ENCODE measurements around the gene GP5.

Gene GP5

GRCh38 chr3:194373028-194373427 is 26.0 kb downstream of the GP5 start:
- WGBS, result 95% methylated on average over 12 of the region's 14 CpGs
- H3K18ac ChIP-seq (ENCODE audit: low read depth in 1 of 2, low read length in 2 of 2), result no peak overlapping the region

DNA sequence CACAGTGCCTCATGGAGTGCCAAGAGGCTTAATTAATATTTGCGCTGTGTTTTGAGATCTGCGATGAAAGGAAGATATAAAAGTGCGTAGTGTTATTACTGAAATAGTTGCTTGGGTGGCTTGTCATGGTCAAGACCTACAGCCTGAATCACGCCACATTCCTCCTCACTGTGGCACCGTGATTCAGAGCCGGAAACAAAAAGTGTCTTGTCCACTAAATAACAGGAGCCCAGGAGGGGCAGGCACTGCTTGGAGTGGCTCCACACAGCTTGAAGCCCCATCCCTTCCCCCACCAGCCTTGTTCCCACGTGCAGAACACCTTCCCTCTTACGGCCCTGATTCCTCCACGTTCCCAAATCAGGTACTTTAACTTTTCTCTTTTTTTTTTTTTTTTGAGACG is 28.3 kb downstream of the GP5 start:
- Histone ChIP-seq H3K4ac (ENCODE audit: low read depth in 1 of 2, low read length in 2 of 2) (no peak overlapping the region), H2BK12ac (ENCODE audit: low read length in 2 of 2) (no peak overlapping the region), H4K91ac (ENCODE audit: low read length) (no peak overlapping the region), H2AK5ac (ENCODE audit: low read length, severe bottlenecking) (no peak overlapping the region), H3K4me3 (ENCODE audit: insufficient read depth in 1 of 2, low read depth in 1 of 2, low read length in 2 of 2) (no peak overlapping the region), H3K36me3 (ENCODE audit: control insufficient read depth in 1 of 2, insufficient read depth in 2 of 2, low read depth in 1 of 2, low read length in 2 of 2) (no peaks in the 10 kb centered on the region), H3K23ac (ENCODE audit: low read length in 2 of 2) (no peak overlapping the region), H2BK15ac (ENCODE audit: low read depth, poor library complexity, severe bottlenecking) (no peak overlapping the region), H2BK120ac (ENCODE audit: low read depth, low read length) (no peak overlapping the region), H3K14ac (ENCODE audit: low read length in 2 of 2) (no peak overlapping the region), H2BK5ac (ENCODE audit: low read depth, low read length, poor library complexity, severe bottlenecking) (no peak overlapping the region), H4K8ac (ENCODE audit: low read length) (no peak overlapping the region), H3K79me1 (replicated peaks; ENCODE audit: low read length, poor library complexity, severe bottlenecking) (no peaks in the 10 kb centered on the region), H3K27ac (ENCODE audit: low read length, poor library complexity, severe bottlenecking) (no peak overlapping the region), H3K18ac (ENCODE audit: low read depth in 1 of 2, low read length in 2 of 2) (no peak overlapping the region), H3K9ac (ENCODE audit: low read length) (no peak overlapping the region), H2AFZ (ENCODE audit: low read depth, low read length) (no peak overlapping the region), H3K9me3 (ENCODE audit: control insufficient read depth, low read length) (no peaks in the 10 kb centered on the region), H3K27me3 (ENCODE audit: control insufficient read depth in 1 of 2, insufficient read depth in 1 of 2, low read length in 2 of 2) (peaks cover 39 to 40% of the 10 kb centered on the region in 2 experiments), H3K4me1 (ENCODE audit: control insufficient read depth, insufficient read depth, low read depth, low read length) (peaks cover 7% of the 10 kb centered on the region), H3K4me2 (ENCODE audit: low read length, poor library complexity, severe bottlenecking) (no peak overlapping the region)
- WGBS, result 84% methylated on average over 10 of the region's 10 CpGs
- DNase-seq, result no peak

More at GRCh38 chr3:194373028-194373427, 26.0 kb downstream of the GP5 start:
- no peak for DNase-seq
- Histone ChIP-seq H3K27me3 (ENCODE audit: control insufficient read depth in 1 of 2, insufficient read depth in 1 of 2, low read length in 2 of 2) (peaks cover 40 to 42% of the 10 kb centered on the region in 2 experiments), H3K4me2 (ENCODE audit: low read length, poor library complexity, severe bottlenecking) (no peak overlapping the region), H2BK120ac (ENCODE audit: low read depth, low read length) (no peak overlapping the region), H2AFZ (ENCODE audit: low read depth, low read length) (no peak overlapping the region), H2BK15ac (ENCODE audit: low read depth, poor library complexity, severe bottlenecking) (no peak overlapping the region), H3K27ac (ENCODE audit: low read length, poor library complexity, severe bottlenecking) (no peak overlapping the region), H3K9me3 (ENCODE audit: control insufficient read depth, low read length) (no peaks in the 10 kb centered on the region), H4K8ac (ENCODE audit: low read length) (no peak overlapping the region), H3K23ac (ENCODE audit: low read length in 2 of 2) (no peak overlapping the region), H3K4me3 (ENCODE audit: insufficient read depth in 1 of 2, low read depth in 1 of 2, low read length in 2 of 2) (no peak overlapping the region), H3K79me1 (replicated peaks; ENCODE audit: low read length, poor library complexity, severe bottlenecking) (no peaks in the 10 kb centered on the region), H2AK5ac (ENCODE audit: low read length, severe bottlenecking) (no peak overlapping the region), H3K9ac (ENCODE audit: low read length) (no peak overlapping the region), H3K36me3 (ENCODE audit: control insufficient read depth in 1 of 2, insufficient read depth in 2 of 2, low read depth in 1 of 2, low read length in 2 of 2) (no peaks in the 10 kb centered on the region), H4K91ac (ENCODE audit: low read length) (no peak overlapping the region), H3K4ac (ENCODE audit: low read depth in 1 of 2, low read length in 2 of 2) (no peak overlapping the region), H2BK5ac (ENCODE audit: low read depth, low read length, poor library complexity, severe bottlenecking) (no peak overlapping the region), H3K4me1 (ENCODE audit: control insufficient read depth, insufficient read depth, low read depth, low read length) (peaks cover 7% of the 10 kb centered on the region), H3K14ac (ENCODE audit: low read length in 2 of 2) (no peak overlapping the region), H2BK12ac (ENCODE audit: low read length in 2 of 2) (no peak overlapping the region)

DNA sequence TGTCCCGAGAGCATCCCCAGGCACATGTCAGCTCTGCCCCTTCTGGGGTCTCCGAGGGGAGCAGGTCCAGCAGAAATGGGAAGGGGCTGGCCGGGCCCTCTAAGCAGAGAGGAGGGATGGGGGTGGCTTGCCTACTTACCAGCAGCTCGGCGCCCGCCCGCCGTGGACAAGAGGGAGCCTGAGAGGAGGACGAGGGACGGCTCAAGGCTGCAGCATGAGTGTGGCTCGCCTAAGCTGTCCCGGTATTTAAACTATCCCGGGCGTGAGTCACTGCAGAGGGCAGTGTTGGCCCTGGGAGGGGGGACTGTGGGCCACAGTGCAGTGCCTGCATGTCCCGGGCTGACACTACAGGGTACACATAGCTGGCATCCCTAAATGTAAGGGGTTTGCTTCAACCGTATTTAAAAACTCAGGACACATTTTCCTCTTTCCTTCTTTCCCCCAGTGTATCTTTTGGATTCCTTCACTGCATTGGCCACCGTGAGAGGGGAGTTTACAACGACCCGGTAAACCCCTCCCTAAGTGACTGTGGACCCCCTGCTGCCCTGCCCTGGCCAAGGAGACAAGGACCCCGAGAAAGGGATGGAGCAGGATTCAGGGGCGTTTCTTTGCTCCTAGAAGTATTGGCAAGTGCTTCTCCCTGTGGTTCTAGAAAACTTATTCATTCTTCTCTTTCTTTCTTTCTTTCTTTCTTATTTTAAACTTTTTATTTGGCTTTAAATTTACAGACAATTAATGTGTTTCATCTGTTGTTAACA is 29.4 kb downstream of the GP5 start, which contains the start of gene LRRC15:
TSS of gene LRRC15 (minus strand) at position 222 of the 758 bp plus-strand sequence. CDS start 8,700 bp downstream, outside the sequence.
- no peak within 1 kb of the TSS for H3K27ac ChIP-seq (ENCODE audit: low read length, poor library complexity, severe bottlenecking)
- peak within 1 kb of the TSS; percentile 12 for H3K9ac ChIP-seq (ENCODE audit: low read length)
- H2BK12ac ChIP-seq (ENCODE audit: low read length in 2 of 2), result no peak within 1 kb of the TSS
- no peak within 1 kb of the TSS for H2BK5ac ChIP-seq (ENCODE audit: low read depth, low read length, poor library complexity, severe bottlenecking)
- no peak within 1 kb of the TSS for H2AFZ ChIP-seq (ENCODE audit: low read depth, low read length)
- no peak within 1 kb of the TSS for H3K4me2 ChIP-seq (ENCODE audit: low read length, poor library complexity, severe bottlenecking)
- no peak within 1 kb of the TSS for H3K4ac ChIP-seq (ENCODE audit: low read depth in 1 of 2, low read length in 2 of 2)
- peaks cover 38 to 40% of the 10 kb centered on the region in 2 experiments for H3K27me3 ChIP-seq (ENCODE audit: control insufficient read depth in 1 of 2, insufficient read depth in 1 of 2, low read length in 2 of 2)
- H3K4me1 ChIP-seq (ENCODE audit: control insufficient read depth, insufficient read depth, low read depth, low read length), result peaks cover 12% of the 10 kb centered on the region
- H3K23ac ChIP-seq (ENCODE audit: low read length in 2 of 2), result peak within 1 kb of the TSS in 1 of 2 experiments; percentile 1
- H3K4me3 ChIP-seq (ENCODE audit: insufficient read depth in 1 of 2, low read depth in 1 of 2, low read length in 2 of 2), result peak within 1 kb of the TSS in 1 of 2 experiments; percentile 33
- no peaks in the 10 kb centered on the region for H3K36me3 ChIP-seq (ENCODE audit: control insufficient read depth in 1 of 2, insufficient read depth in 2 of 2, low read depth in 1 of 2, low read length in 2 of 2)
- peak; percentile 81 for DNase-seq
- H4K8ac ChIP-seq (ENCODE audit: low read length), result no peak within 1 kb of the TSS
- H2BK120ac ChIP-seq (ENCODE audit: low read depth, low read length), result no peak within 1 kb of the TSS
- no peaks in the 10 kb centered on the region for H3K9me3 ChIP-seq (ENCODE audit: control insufficient read depth, low read length)
- H2AK5ac ChIP-seq (ENCODE audit: low read length, severe bottlenecking), result no peak within 1 kb of the TSS
- H4K91ac ChIP-seq (ENCODE audit: low read length), result no peak within 1 kb of the TSS
- H3K79me1 ChIP-seq (replicated peaks; ENCODE audit: low read length, poor library complexity, severe bottlenecking), result no peaks in the 10 kb centered on the region
- no peak within 1 kb of the TSS for H2BK15ac ChIP-seq (ENCODE audit: low read depth, poor library complexity, severe bottlenecking)
- 19% methylated on average over 20 of the region's 21 CpGs for WGBS
- H3K18ac ChIP-seq (ENCODE audit: low read depth in 1 of 2, low read length in 2 of 2), result peak within 1 kb of the TSS in 1 of 2 experiments; percentile 5
- peak within 1 kb of the TSS in 1 of 2 experiments; percentile 18 for H3K14ac ChIP-seq (ENCODE audit: low read length in 2 of 2)

- Histone ChIP-seq H3K27ac (ENCODE audit: low read length, poor library complexity, severe bottlenecking) (no peak overlapping the region), H3K23ac (ENCODE audit: low read length in 2 of 2) (no peak overlapping the region), H3K9me3 (ENCODE audit: control insufficient read depth, low read length) (no peaks in the 10 kb centered on the region), H2BK5ac (ENCODE audit: low read depth, low read length, poor library complexity, severe bottlenecking) (no peak overlapping the region), H3K4me2 (ENCODE audit: low read length, poor library complexity, severe bottlenecking) (no peak overlapping the region), H2BK12ac (ENCODE audit: low read length in 2 of 2) (no peak overlapping the region), H2BK15ac (ENCODE audit: low read depth, poor library complexity, severe bottlenecking) (no peak overlapping the region), H3K9ac (ENCODE audit: low read length) (no peak overlapping the region), H3K4me3 (ENCODE audit: insufficient read depth in 1 of 2, low read depth in 1 of 2, low read length in 2 of 2) (no peak overlapping the region), H3K4me1 (ENCODE audit: control insufficient read depth, insufficient read depth, low read depth, low read length) (peaks cover 18% of the 10 kb centered on the region), H3K4ac (ENCODE audit: low read depth in 1 of 2, low read length in 2 of 2) (no peak overlapping the region), H2BK120ac (ENCODE audit: low read depth, low read length) (no peak overlapping the region), H4K91ac (ENCODE audit: low read length) (no peak overlapping the region), H3K14ac (ENCODE audit: low read length in 2 of 2) (no peak overlapping the region), H3K79me1 (replicated peaks; ENCODE audit: low read length, poor library complexity, severe bottlenecking) (no peaks in the 10 kb centered on the region), H2AFZ (ENCODE audit: low read depth, low read length) (no peak overlapping the region), H3K27me3 (ENCODE audit: control insufficient read depth in 1 of 2, insufficient read depth in 1 of 2, low read length in 2 of 2) (peaks cover 36 to 38% of the 10 kb centered on the region in 2 experiments), H3K18ac (ENCODE audit: low read depth in 1 of 2, low read length in 2 of 2) (no peak overlapping the region), H4K8ac (ENCODE audit: low read length) (no peak overlapping the region), H3K36me3 (ENCODE audit: control insufficient read depth in 1 of 2, insufficient read depth in 2 of 2, low read depth in 1 of 2, low read length in 2 of 2) (no peaks in the 10 kb centered on the region), H2AK5ac (ENCODE audit: low read length, severe bottlenecking) (no peak overlapping the region)
- WGBS, result 91% methylated on average over 6 of the region's 6 CpGs
- DNase-seq, result no peak
Measured at GRCh38 chr3:194368918-194369317, 30.1 kb downstream of the GP5 start.

Measured in mesenchymal stem cell (in vitro differentiated cells and primary cell).